ENCODE results near the gene RAB7B. TPM values are rescaled to one million over a fixed set of nuclear protein-coding genes. Genes with fewer than 3 reads are reported as not detected.

RAB7B gene
- total and polyA plus RNA-seq, 9 of the 15 experiments (the other 6 are each of a cell fraction or from before 2014, with no cell fraction given) = 0.03 to 0.29 (median 0.07) TPM; not detected in 4

DNA sequence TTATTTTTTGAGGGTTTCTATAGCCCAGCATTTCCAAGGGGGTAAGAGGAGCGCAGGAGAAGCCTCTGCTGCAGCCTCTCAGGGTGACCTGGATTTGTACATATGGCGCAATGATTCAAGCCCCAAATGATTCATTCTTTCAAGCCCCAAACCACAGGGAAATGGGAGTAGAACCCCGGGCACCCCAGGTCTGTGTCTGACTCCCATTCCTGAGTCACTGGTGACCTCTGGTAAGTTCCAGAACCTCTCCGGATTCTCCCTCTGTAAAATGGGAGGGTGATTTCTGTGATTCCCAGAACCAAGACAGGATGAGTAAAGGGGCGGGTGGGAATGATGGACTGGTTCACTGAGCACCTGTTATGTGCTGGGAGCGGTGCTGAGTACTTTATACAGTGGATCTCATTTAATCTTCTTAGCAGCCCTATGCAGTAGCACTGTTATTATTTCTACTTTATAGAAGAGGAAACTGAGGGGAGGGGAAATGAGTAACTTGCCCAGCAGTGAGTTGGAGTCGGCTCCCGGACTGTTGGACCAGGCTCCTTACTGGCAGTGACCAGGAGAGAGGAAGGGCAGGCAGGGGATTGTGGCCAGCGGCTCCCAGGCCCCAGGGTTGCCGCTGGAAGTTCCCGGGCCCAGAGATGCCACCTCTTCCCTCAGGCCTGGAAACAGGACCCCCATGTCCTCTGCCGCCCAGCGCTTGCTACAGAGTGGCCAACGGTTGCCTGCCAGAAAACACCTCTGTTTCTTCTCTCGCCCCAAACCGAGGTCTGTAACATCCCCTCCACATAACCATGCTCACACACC is 39.6 kb downstream of the RAB7B start:
- POLR2A ChIA-PET = interaction anchor here (0.6 to 0.7 kb wide), 4 partner anchors 36 to 921 kb away, joined by 3 to 4 read pairs (median 3); no protein-coding TSS in a partner anchor
- Histone ChIP-seq H3K9ac (ENCODE audit: insufficient read depth in 1 of 2, low read depth in 2 of 2, low read length in 2 of 2) (no peak overlapping the region), H3K4me2 (ENCODE audit: insufficient read depth, low read length) (no peak overlapping the region), H3K4me1 (replicated peaks in 1 of 2; ENCODE audit: control insufficient read depth in 2 of 2, insufficient read depth in 2 of 2, low read length in 2 of 2) (no peaks in the 10 kb centered on the region), H2AFZ (ENCODE audit: low read depth, low read length) (no peak overlapping the region), H3K4me3 (no peak overlapping the region), H3K27me3 (ENCODE audit: control insufficient read depth in 2 of 2, insufficient read depth in 2 of 2, low read length in 2 of 2) (peaks cover 23 to 82% of the 10 kb centered on the region in 2 experiments), H4K20me1 (replicated peaks; ENCODE audit: control insufficient read depth, insufficient read depth, low read length) (peaks cover 13% of the 10 kb centered on the region), H3K9me1 (ENCODE audit: control insufficient read depth, insufficient read depth, low read length) (no peaks in the 10 kb centered on the region), H3K79me2 (ENCODE audit: control insufficient read depth, insufficient read depth, low read length) (no peaks in the 10 kb centered on the region), H3K9me3 (replicated peaks; ENCODE audit: control insufficient read depth, insufficient read depth, low read depth, low read length) (no peaks in the 10 kb centered on the region), H3K36me3 (ENCODE audit: control insufficient read depth, insufficient read depth, low read length) (no peaks in the 10 kb centered on the region), H3K27ac (ENCODE audit: extremely low read depth, low read depth, low read length) (no peak overlapping the region)
- ATAC-seq = no peak
- FAIRE-seq = no peak
- in situ Hi-C loops (cut with MboI) = no loop called here
- no TSS peak for BruUV-seq (replicated peaks)
- WGBS (ENCODE audit: insufficient coverage, low coverage, missing lambda C conversion rate) = 4% methylated on average over 16 of the region's 16 CpGs
- DNase-seq (ENCODE audit: extremely low read depth in 1 of 4, low spot score in 3 of 4) = no peak
- CTCF ChIA-PET (ENCODE audit: low intra/inter-chr PET ratio) = no interaction called here
- intact Hi-C loops (cut with micrococcal nuclease) = no loop called here
- TF ChIP-seq, protein P1, sequence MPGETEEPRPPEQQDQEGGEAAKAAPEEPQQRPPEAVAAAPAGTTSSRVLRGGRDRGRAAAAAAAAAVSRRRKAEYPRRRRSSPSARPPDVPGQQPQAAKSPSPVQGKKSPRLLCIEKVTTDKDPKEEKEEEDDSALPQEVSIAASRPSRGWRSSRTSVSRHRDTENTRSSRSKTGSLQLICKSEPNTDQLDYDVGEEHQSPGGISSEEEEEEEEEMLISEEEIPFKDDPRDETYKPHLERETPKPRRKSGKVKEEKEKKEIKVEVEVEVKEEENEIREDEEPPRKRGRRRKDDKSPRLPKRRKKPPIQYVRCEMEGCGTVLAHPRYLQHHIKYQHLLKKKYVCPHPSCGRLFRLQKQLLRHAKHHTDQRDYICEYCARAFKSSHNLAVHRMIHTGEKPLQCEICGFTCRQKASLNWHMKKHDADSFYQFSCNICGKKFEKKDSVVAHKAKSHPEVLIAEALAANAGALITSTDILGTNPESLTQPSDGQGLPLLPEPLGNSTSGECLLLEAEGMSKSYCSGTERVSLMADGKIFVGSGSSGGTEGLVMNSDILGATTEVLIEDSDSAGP (CRISPR knock-in tag; IDR thresholded peaks at IDR 0.05) = no peak
- no peak for TF ChIP-seq CEBPG (CRISPR knock-in tag; IDR thresholded peaks at IDR 0.05)
- TF ChIP-seq CEBPG (tag; conservative IDR thresholded peaks at IDR 0.05 in 1 of 2, IDR thresholded peaks at IDR 0.05 in 1 of 2) = peak; percentile 38 to 84; a peak in 3 of 4 replicates
- TF ChIP-seq TARDBP (IDR thresholded peaks at IDR 0.05) = no peak
- no peak for TF ChIP-seq TAL1 (IDR thresholded peaks at IDR 0.05)
- TF ChIP-seq, protein P2, sequence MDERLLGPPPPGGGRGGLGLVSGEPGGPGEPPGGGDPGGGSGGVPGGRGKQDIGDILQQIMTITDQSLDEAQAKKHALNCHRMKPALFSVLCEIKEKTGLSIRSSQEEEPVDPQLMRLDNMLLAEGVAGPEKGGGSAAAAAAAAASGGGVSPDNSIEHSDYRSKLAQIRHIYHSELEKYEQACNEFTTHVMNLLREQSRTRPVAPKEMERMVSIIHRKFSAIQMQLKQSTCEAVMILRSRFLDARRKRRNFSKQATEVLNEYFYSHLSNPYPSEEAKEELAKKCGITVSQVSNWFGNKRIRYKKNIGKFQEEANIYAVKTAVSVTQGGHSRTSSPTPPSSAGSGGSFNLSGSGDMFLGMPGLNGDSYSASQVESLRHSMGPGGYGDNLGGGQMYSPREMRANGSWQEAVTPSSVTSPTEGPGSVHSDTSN (CRISPR knock-in tag; IDR thresholded peaks at IDR 0.05; ENCODE audit: low read depth) = no peak
- TF ChIP-seq, protein P2 (tag; conservative IDR thresholded peaks at IDR 0.05; ENCODE audit: low read depth) = no peak
- TF ChIP-seq, protein P3, sequence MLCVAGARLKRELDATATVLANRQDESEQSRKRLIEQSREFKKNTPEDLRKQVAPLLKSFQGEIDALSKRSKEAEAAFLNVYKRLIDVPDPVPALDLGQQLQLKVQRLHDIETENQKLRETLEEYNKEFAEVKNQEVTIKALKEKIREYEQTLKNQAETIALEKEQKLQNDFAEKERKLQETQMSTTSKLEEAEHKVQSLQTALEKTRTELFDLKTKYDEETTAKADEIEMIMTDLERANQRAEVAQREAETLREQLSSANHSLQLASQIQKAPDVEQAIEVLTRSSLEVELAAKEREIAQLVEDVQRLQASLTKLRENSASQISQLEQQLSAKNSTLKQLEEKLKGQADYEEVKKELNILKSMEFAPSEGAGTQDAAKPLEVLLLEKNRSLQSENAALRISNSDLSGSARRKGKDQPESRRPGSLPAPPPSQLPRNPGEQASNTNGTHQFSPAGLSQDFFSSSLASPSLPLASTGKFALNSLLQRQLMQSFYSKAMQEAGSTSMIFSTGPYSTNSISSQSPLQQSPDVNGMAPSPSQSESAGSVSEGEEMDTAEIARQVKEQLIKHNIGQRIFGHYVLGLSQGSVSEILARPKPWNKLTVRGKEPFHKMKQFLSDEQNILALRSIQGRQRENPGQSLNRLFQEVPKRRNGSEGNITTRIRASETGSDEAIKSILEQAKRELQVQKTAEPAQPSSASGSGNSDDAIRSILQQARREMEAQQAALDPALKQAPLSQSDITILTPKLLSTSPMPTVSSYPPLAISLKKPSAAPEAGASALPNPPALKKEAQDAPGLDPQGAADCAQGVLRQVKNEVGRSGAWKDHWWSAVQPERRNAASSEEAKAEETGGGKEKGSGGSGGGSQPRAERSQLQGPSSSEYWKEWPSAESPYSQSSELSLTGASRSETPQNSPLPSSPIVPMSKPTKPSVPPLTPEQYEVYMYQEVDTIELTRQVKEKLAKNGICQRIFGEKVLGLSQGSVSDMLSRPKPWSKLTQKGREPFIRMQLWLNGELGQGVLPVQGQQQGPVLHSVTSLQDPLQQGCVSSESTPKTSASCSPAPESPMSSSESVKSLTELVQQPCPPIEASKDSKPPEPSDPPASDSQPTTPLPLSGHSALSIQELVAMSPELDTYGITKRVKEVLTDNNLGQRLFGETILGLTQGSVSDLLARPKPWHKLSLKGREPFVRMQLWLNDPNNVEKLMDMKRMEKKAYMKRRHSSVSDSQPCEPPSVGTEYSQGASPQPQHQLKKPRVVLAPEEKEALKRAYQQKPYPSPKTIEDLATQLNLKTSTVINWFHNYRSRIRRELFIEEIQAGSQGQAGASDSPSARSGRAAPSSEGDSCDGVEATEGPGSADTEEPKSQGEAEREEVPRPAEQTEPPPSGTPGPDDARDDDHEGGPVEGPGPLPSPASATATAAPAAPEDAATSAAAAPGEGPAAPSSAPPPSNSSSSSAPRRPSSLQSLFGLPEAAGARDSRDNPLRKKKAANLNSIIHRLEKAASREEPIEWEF (CRISPR knock-in tag; IDR thresholded peaks at IDR 0.05) = no peak
- TF ChIP-seq IRF2 (CRISPR knock-in tag; IDR thresholded peaks at IDR 0.05) = no peak
- no peak for TF ChIP-seq NRF1 (conservative IDR thresholded peaks at IDR 0.05 in 1 of 2, IDR thresholded peaks at IDR 0.05 in 1 of 2)
- TF ChIP-seq KLF6 (CRISPR knock-in tag; IDR thresholded peaks at IDR 0.05; ENCODE audit: borderline replicate concordance) = no peak
